ENCODE results near the gene CYP3A7.

The CYP3A7 gene

GRCh38 chr7:99734987-99735386 lies at the start of gene CYP3A7:
Gene CYP3A7 (minus strand): TSS chr7:99735196. CDS start chr7:99735093, 103 bp downstream.
- no peak within 1 kb of the TSS for H3K4me3 ChIP-seq (ENCODE audit: low read depth, low read length)
- no peak for TF ChIP-seq CTCF (IDR thresholded peaks at IDR 0.05)
- H3K4me1 ChIP-seq: no peaks in the 10 kb centered on the region
- H3K27ac ChIP-seq: no peak within 1 kb of the TSS
- H3K79me2 ChIP-seq: no peaks in the 10 kb centered on the region
- no peaks in the 10 kb centered on the region for H3K36me3 ChIP-seq (ENCODE audit: control insufficient read depth, insufficient read depth, low read length)
- no peak within 1 kb of the TSS for H3K9ac ChIP-seq
- no peak within 1 kb of the TSS for H2AFZ ChIP-seq
- H3K9me3 ChIP-seq (ENCODE audit: control insufficient read depth, low read length): no peaks in the 10 kb centered on the region
- H3K27me3 ChIP-seq (ENCODE audit: control insufficient read depth, insufficient read depth, low read length): no peaks in the 10 kb centered on the region
- H3K4me2 ChIP-seq (ENCODE audit: low read length): no peak within 1 kb of the TSS

GRCh38 chr7:99784007-99784406 lies 49.0 kb upstream of the CYP3A7 start, which contains the start of gene CYP3A4:
Gene CYP3A4 (minus strand): TSS chr7:99784184. CDS start chr7:99784081, 103 bp downstream.
- no peaks in the 10 kb centered on the region for H3K27me3 ChIP-seq (ENCODE audit: control insufficient read depth, insufficient read depth, low read length)
- no peak for TF ChIP-seq CTCF (IDR thresholded peaks at IDR 0.05)
- no peak within 1 kb of the TSS for H2AFZ ChIP-seq
- no peaks in the 10 kb centered on the region for H3K36me3 ChIP-seq (ENCODE audit: control insufficient read depth, insufficient read depth, low read length)
- no peaks in the 10 kb centered on the region for H3K9me3 ChIP-seq (ENCODE audit: control insufficient read depth, low read length)
- no peak within 1 kb of the TSS for H3K27ac ChIP-seq
- no peaks in the 10 kb centered on the region for H3K4me1 ChIP-seq
- no peaks in the 10 kb centered on the region for H3K79me2 ChIP-seq
- no peak within 1 kb of the TSS for H3K4me3 ChIP-seq (ENCODE audit: low read depth, low read length)
- H3K9ac ChIP-seq: no peak within 1 kb of the TSS
- H3K4me2 ChIP-seq (ENCODE audit: low read length): no peak within 1 kb of the TSS

- no peaks in the 10 kb centered on the region for H3K27me3 ChIP-seq (ENCODE audit: control insufficient read depth, insufficient read depth, low read length)
Measured at GRCh38 chr7:99782012-99782953, 47.3 kb upstream of the CYP3A7 start.

GRCh38 chr7:99780588-99780987 lies 45.6 kb upstream of the CYP3A7 start:
- no peak overlapping the region for H2AFZ ChIP-seq
- no peak overlapping the region for H3K4me3 ChIP-seq (ENCODE audit: low read depth, low read length)
- no peaks in the 10 kb centered on the region for H3K9me3 ChIP-seq (ENCODE audit: control insufficient read depth, low read length)
- H3K4me1 ChIP-seq: no peaks in the 10 kb centered on the region
- H3K9ac ChIP-seq: no peak overlapping the region
- no peaks in the 10 kb centered on the region for H3K27me3 ChIP-seq (ENCODE audit: control insufficient read depth, insufficient read depth, low read length)
- H3K36me3 ChIP-seq (ENCODE audit: control insufficient read depth, insufficient read depth, low read length): no peaks in the 10 kb centered on the region
- no peaks in the 10 kb centered on the region for H3K79me2 ChIP-seq
- no peak for TF ChIP-seq CTCF (IDR thresholded peaks at IDR 0.05)
- H3K4me2 ChIP-seq (ENCODE audit: low read length): no peak overlapping the region
- H3K27ac ChIP-seq: no peak overlapping the region

More at GRCh38 chr7:99782012-99782953, 47.3 kb upstream of the CYP3A7 start:
- no peaks in the 10 kb centered on the region for H3K36me3 ChIP-seq (ENCODE audit: control insufficient read depth, insufficient read depth, low read length)
- H3K4me1 ChIP-seq: no peaks in the 10 kb centered on the region
- H3K4me2 ChIP-seq (ENCODE audit: low read length): no peak overlapping the region
- no peaks in the 10 kb centered on the region for H3K79me2 ChIP-seq
- no peak overlapping the region for H3K27ac ChIP-seq
- no peak overlapping the region for H3K9ac ChIP-seq
- H3K4me3 ChIP-seq (ENCODE audit: low read depth, low read length): no peak overlapping the region
- no peak for TF ChIP-seq CTCF (IDR thresholded peaks at IDR 0.05)
- H3K9me3 ChIP-seq (ENCODE audit: control insufficient read depth, low read length): no peaks in the 10 kb centered on the region
- peak overlapping the region; percentile 36 for H2AFZ ChIP-seq
